ENCODE results near the gene COL11A2.

The COL11A2 gene

DNA sequence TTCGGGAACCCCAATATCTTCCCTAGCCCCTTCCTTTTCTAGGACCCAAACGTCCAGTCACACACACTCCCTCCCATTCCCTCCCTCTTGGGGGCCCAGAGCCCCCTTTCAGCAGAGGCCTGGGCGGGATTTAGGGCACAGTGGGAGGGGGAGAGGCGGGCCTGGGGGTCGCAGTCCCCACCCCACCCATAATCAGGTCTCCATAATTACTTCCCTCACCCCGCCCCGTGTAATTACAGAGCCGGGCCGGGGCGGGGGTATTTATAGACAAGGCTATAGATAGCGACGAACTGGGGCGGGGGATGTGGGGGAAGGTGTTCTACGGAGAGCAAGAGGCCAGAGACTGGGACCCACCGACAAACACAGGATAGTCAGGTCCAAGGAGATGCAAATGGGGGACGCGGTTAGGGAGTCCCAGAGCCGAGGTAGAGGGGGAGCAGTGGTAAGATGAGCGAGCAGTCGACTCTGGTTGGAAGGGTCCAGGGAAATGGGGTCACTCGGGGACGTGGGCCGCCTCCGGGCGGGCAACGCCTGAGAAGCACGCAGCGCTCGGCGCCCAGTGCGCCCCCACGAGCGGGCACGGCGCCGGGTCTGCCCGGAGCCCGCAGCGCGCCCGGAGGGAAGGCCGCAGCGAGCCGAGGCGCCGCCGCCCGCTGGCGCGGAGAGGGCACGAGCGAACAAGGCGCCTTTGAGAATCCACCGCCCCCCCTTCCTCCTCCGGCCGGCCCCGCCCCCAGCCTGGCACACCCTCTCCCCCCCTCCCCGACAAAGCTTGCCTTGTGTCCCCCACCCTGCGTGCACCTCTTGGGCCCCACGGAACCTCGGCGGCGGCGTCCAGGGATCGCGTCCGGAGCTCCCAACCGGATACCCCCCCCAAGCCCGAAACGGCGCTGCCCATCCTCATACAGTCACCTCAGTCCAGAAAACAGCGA, 670 bp upstream of the COL11A2 start:
- DNase-seq (ENCODE audit: low read depth): no peak

DNA sequence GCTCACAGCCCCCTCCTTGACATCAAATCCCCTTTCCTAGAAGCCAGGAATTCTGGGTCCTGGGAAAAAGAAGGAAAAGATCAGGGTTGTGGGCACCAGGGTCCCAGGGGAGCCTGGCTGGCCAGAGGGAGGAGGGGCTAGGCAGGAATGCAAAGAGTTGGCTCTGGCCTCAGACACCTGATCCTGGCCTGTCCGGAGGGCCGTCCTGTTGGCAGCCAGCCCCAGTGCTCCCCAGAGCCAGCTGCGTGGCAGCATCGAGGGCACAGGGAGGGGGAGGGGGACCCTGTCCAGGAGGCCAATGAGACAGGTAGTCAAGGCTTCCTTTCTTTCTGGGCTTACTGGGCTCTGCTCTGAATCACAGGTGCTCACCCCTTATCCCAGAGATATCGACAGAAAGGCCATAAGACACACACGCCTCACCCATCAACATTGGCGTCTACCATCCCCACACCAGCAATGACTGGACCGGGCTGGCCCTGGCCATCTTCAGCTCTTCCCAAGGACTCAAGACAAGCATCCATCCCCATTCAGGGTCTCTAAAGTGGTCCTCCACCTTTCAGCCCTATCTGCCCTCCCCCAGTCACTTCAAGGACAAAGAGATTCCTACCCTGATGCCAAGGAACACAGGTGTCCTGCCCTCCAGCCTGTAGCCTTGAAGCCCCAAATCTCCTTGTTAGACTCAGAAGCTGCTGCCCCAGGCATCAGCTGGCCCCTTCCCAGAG, 723 bp downstream of the COL11A2 start:
- no peak for DNase-seq (ENCODE audit: low read depth)

DNA sequence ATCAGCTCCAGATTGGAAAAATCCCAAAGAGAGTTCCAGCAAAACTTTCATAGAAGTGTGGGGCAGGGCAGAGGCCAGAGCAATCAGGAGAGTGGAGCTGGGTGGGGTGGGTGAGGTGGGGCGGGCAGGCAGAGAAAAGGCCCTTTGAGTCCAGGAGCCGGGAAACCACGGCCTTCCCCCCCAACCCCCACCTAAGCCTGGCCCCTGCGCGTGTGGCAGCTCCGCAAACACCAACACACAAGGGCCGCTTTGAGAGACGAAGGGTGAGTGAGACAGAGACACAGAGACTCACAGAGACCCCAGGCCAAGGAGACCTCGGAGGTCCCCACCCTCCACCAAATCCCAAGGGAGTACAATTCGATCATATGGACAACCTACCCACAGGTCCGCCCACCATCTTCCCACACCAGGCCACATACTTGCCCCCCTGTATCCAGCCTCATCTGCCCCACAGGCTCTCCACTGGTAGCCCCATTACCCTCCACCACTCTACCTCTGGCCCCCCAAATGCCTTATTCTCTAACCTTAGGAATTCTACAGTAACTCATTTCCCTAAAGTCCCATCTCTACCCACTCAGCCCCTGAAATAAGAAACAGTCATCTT, 1.7 kb downstream of the COL11A2 start:
- no peak for DNase-seq (ENCODE audit: low read depth)

DNA sequence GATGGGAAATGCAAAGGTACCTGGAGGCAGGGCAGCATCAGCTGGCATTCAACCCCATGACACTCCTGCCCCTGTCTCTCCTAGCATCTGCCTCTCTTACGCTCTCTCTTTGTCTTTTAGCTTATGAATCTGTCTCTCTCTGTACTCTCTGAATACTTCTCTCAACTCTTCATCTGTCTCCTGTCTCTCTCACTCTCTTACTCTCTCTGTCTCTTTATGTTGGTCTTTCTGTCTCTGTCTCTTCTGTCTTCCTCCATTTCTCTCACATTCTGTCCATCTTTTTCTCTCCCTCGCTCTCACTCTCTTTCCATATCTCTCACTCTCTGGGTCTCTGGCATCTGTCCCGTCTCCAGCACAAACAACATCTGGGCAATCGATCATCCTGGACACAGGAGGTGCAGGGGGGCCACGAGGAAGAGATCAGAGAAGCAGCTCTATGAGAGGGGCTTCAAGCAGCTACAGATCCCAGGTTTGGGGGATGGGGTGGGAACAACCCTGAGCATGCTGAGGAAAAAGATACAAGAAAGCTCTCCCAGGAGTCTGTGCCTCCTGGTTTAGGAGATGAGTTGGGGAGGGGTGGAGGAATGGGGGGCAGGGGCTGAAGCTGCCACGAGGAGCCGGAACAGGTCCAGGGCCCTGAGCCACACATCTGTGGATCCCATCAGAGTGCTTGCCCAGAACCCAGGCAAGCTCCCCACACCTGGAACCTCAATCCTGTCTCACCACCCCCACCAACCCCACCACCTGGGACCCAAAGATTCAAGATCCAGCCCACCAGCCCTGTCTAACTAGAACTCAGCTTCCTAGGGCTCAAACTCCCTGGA, 2.4 kb downstream of the COL11A2 start:
- DNase-seq (ENCODE audit: low read depth): no peak

DNA sequence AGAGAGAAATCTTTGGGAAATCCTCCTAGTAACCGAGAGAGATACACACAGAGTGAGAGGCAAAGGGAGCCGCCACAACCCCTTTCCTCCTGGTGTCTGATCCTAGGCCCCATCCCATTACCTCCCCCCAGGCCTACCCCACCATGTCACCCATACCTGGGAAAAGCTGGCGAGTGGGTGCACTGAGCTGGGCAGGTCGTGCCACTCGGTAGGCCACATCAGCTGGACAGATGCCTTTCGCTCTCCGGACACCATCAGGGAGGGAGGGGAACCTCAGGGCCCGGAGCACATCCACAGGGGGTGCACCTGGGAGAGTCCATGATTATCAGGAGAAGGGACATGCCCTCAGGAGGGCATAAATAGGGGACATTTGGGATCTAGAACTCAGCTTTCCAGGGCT, 3.1 kb downstream of the COL11A2 start:
- DNase-seq (ENCODE audit: low read depth): no peak

DNA sequence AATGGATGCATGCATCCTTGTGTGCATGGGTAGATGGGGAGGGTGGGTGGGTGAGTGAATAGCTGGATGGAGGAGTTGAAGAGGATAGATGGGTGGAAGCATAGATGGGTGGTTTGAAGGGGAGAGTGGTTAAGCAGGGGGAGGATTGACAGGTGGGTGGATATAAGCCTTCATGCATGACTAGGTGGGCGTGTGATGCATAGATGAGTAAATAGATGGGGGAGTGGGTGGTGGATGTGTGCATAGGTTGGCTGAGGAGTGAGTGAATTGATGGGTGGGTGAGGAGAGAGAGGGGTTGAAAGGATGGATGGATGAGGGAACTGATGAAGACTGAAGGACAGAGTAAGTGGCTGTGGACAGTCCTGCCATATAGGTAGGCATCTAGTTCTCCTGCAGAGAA, 4.5 kb downstream of the COL11A2 start:
- no peak for DNase-seq (ENCODE audit: low read depth)

DNA sequence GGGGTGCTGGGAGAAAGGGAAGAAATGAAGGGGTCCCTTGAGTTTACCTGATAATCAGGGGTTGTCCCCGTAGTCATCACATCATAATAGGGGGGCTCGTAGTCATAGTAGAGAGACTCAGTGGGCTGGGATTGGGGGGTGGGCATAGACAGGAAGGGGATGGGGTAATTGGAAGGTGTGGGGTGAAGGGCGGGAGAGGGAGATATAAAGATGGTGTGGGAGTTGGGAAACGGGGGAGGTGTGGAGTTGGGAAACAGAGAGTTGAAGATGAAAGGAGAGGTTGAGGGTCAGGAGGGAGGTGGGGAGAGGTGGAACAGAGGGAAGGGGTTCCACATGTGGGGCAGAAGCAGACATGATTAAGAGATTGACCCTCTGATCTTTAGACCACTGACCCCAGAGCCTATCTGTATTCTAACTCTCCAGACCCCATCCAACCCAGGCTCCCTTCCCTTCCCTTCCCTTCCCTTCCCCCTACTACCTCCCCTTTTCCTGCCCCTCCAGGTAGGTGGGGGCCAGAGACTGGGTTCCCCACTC, 6.5 kb downstream of the COL11A2 start:
- no peak for DNase-seq (ENCODE audit: low read depth)

DNA sequence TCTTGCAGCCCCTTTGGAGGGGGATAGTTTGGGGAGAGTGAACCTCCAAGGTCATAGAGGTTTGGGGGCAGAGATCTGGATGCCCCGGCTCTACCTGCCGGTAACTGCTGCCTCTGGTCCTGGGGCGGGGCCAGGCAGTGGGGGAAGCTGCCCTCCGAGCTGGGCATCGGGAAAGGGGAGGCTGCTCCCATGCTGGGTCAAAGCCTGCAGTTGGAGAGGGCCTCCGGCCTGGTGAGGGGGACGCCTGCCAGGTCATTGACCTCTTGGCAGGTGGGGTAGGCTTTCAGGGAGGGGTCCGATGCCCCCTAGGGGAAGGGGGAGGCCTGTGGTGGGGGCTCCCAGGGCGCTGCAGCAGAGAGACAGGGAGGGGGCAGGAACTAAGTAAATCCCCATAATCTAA, 7.1 kb downstream of the COL11A2 start:
- DNase-seq (ENCODE audit: low read depth): no peak

GRCh38 chr6:33183071-33183683, 9.1 kb downstream of the COL11A2 start:
- no peak for DNase-seq (ENCODE audit: low read depth)

GRCh38 chr6:33181141-33181540, 11.1 kb downstream of the COL11A2 start:
- no peak for DNase-seq (ENCODE audit: low read depth)

GRCh38 chr6:33178755-33179475, 13.4 kb downstream of the COL11A2 start:
- no peak for DNase-seq (ENCODE audit: low read depth)

DNA sequence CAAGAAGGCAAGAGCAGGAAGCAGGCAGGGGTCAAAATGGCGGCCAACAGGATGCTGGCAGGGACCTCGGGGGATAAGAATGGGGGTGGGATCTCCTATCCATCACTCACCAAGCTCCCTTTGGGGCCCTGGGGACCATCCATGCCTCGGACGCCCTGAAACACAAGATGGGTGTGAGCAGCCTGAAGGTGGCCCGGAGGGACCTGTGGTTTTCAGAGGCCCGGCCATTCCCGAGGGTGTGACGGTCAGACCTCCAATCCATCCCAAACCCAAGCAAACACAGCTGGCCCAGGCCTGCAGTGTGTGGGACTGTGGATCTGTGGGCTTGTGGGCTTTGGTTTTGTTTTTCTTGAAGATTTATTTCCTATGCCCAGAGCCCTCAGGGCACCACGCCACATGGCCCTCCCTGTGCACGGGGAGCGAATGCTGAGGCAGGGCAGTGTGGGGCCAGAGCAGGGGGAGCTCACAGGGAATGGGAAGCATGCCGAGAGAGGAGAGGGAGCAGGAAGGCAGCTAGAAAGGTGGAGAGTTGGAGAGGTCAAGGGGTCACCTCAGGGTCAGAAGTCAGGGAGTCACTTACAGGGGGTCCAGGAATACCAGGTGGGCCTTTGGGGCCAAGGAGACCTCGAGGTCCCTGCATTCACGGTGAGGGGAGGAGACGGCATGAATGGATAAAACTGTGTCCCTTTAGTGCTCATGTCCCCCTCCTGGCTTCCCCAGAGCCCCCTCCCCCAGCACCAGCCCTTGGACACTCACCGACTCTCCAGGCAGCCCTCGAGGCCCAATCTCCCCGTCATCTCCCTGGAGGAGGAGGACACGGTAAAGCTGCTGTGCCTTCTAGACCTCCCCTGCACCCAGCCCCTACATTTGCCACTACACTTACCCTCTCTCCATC, 14.5 kb downstream of the COL11A2 start:
- DNase-seq (ENCODE audit: low read depth): no peak

GRCh38 chr6:33176906-33177305, 15.4 kb downstream of the COL11A2 start:
- no peak for DNase-seq (ENCODE audit: low read depth)

DNA sequence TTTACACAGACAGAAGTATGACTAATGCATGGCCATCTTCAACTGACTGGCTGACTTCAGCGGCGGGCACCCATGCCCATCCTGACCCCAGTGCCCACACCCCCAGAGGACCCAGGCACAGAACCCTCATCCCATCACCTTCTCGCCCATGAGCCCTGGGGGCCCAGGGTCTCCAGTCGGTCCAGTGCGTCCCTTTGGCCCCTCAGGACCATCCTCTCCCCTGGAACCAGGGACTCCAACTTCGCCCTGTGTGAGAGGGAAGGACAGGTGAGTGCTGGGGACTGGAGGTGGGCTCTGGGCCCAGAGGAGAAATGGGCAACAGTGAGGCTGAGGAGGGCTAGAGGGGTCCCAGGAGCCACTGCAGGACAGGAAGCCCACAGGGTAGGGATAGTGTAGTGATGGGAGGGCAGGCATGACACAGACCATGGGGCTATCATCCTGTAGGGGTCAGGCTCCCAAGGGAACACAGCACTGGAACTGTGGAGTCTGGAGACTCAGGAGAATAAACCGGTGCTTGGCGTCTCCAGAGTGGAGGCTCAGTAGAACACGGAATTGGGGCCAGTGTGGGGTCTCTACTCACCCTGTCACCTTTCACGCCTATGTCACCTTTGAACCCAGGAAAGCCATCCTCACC, 16.7 kb downstream of the COL11A2 start:
- no peak for DNase-seq (ENCODE audit: low read depth)

GRCh38 chr6:33174784-33175183, 17.5 kb downstream of the COL11A2 start:
- DNase-seq (ENCODE audit: low read depth): no peak

- no peak for DNase-seq (ENCODE audit: low read depth)
Observed at GRCh38 chr6:33173535-33174180, 18.6 kb downstream of the COL11A2 start.

DNA sequence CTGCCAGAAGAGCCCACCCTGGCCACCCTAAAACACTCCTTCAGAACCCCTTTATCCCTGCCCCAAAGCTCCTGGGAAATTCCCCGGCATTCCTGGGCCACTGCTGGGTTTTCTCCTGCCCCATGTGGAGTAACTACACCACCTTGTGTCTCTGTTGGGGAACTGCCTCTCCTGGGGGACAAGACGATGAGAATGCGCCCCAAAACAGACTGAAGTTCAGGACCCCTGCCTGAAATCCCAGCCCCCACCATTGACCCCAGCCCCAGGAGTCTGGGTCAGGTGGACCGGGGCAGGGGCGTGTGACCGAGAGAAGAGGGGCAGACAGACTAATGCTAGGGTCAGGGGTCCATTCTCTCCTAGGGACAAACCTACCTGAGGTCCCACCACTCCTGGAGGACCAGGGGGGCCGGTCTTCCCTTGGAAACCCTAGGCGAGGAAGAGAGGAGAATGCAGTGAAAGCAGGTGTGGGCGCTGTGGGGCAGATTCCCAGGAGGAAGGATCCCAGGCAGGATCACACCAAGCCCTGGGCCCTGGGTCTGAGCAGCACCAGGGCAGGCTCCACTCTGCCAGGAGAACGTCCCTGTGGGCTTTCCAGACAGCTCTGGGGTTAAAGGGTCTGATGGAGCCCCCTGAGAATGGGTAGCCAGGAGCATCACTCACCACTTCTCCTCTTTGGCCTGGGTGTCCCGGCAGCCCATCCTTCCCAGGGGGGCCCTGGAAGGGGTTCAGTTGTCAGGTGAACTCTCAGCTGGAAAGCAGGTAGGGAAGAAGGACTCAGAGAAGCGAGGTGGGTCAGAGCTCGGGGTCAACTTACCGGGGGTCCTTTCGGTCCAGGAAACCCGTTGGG, 19.4 kb downstream of the COL11A2 start:
- no peak for DNase-seq (ENCODE audit: low read depth)

All from activated T-cell treated with anti-CD3 and anti-CD28 coated beads for 1 hour (primary cell).